CD4-positive, CD25-positive, alpha-beta regulatory T cell (primary cell): ENCODE data around the gene PTTG1. TPM values are rescaled to one million over a fixed set of nuclear protein-coding genes. Genes with fewer than 3 reads are reported as not detected.

Experiments used
- ATAC-seq, 2 donors: fragments of 150-1000 bp; cut with Tn5 transposase; one replicate each; pipeline ENCODE4 v1.10.0; 2021; ENCODE audit warnings: low read depth in 2 of 2, moderate number of reproducible peaks in 2 of 2, moderate library complexity in 1 of 2
- DNase-seq, 3 donors: peaks; one replicate each; pipeline versions ENCODE4 v3.0.0 to v3.0.0-alpha.2; 2012 to 2022; ENCODE audit warnings: mixed read lengths in 1 of 3
- H3K27ac ChIP-seq: one replicate; pipeline ENCODE4 v1.7.0; 2013; ENCODE audit warnings: mild to moderate bottlenecking, low read length; ENCODE audit not compliant: insufficient read depth, poor library complexity, severe bottlenecking
- H3K27me3 ChIP-seq: one replicate; pipeline ENCODE4 v1.7.0; 2013; ENCODE audit warnings: low read length; ENCODE audit not compliant: control insufficient read depth, insufficient read depth
- H3K36me3 ChIP-seq: one replicate; pipeline ENCODE4 v1.7.0; 2013; ENCODE audit warnings: mild to moderate bottlenecking, low read length, moderate library complexity; ENCODE audit not compliant: control insufficient read depth, insufficient read depth
- H3K4me1 ChIP-seq: 2 replicates; pipeline ENCODE4 v1.7.0; 2013; ENCODE audit warnings: mild to moderate bottlenecking, low read length; ENCODE audit not compliant: insufficient read depth, control insufficient read depth, poor library complexity, severe bottlenecking
- H3K4me3 ChIP-seq: one replicate; pipeline ENCODE4 v1.7.0; 2013; ENCODE audit warnings: low read depth, mild to moderate bottlenecking, low read length, moderate library complexity
- H3K9me3 ChIP-seq, 2 experiments: 1 replicate in 1 of 2; 2 replicates in 1 of 2; pipeline ENCODE4 v1.7.0; 2013; ENCODE audit warnings: low read length in 2 of 2, mild to moderate bottlenecking in 1 of 2, moderate library complexity in 1 of 2; ENCODE audit not compliant: control insufficient read depth in 2 of 2
- H3K27ac Mint-ChIP-seq, 3 donors: one replicate each; pipeline ENCODE4 v1.8.0; 2020 to 2022; ENCODE audit warnings: mild to moderate bottlenecking in 3 of 3, mixed read lengths in 3 of 3, moderate library complexity in 2 of 3
- H3K27me3 Mint-ChIP-seq: one replicate; pipeline ENCODE4 v1.8.0; 2022; ENCODE audit warnings: mild to moderate bottlenecking, mixed read lengths
- H3K36me3 Mint-ChIP-seq: one replicate; pipeline ENCODE4 v1.8.0; 2020; ENCODE audit warnings: mixed read lengths
- H3K4me1 Mint-ChIP-seq, 4 donors: one replicate each; pipeline ENCODE4 v1.8.0; 2020 to 2022; ENCODE audit warnings: mixed read lengths in 4 of 4, mild to moderate bottlenecking in 1 of 4
- H3K4me3 Mint-ChIP-seq, 4 donors: one replicate each; pipeline ENCODE4 v1.8.0; 2020 to 2022; ENCODE audit warnings: mild to moderate bottlenecking in 4 of 4, mixed read lengths in 4 of 4, moderate library complexity in 3 of 4
- H3K9me3 Mint-ChIP-seq, 7 donors: one replicate each; pipeline ENCODE4 v1.8.0; 2020 to 2022; ENCODE audit warnings: mixed read lengths in 7 of 7, mild to moderate bottlenecking in 3 of 7, moderate library complexity in 2 of 7
- polyA plus RNA-seq, 4 donors: library from polyadenylated mRNA; unstranded; fragments of 300-500 nt; fragmentation: Illumina TruSeq; gene quantifications; one replicate each; pipeline ENCODE4 v1.2.3, GENCODE V29; 2021
- total RNA-seq: library from RNA; stranded (reverse); gene quantifications from one replicate; pipeline ENCODE4 v1.2.3, GENCODE V29; 2022

PTTG1 gene
- total RNA-seq (44.5 TPM), polyA plus RNA-seq (100 to 1,000 TPM in 3 of 4 donors, 10 to 100 TPM in 1; 87.8 to 148 (median 108) TPM)

- H3K4me1 Mint-ChIP-seq: peaks cover 56 to 89% (median 69%) of the 10 kb centered on the region in 4 donors
- no peaks in the 10 kb centered on the region for H3K36me3 Mint-ChIP-seq
- Histone ChIP-seq H3K27me3 (no peaks in the 10 kb centered on the region), H3K4me1 (peaks cover 76% of the 10 kb centered on the region), H3K9me3 (no peaks in the 10 kb centered on the region), H3K27ac (peak within 1 kb of the TSS; percentile 88), H3K4me3 (peak within 1 kb of the TSS; percentile 92), H3K36me3 (no peaks in the 10 kb centered on the region)
- H3K4me3 Mint-ChIP-seq: peak within 1 kb of the TSS; percentile 96 to 97 (median 96)
- DNase-seq (peak; percentile 88 to 98 (median 90)), ATAC-seq (peak; percentile 72 to 77)
- H3K9me3 Mint-ChIP-seq: no peaks in the 10 kb centered on the region
- peaks cover 5% of the 10 kb centered on the region for H3K27me3 Mint-ChIP-seq
- H3K27ac Mint-ChIP-seq: peak within 1 kb of the TSS; percentile 91 to 97 (median 96)
Measured at GRCh38 chr5:160421625-160422258, at the start of gene PTTG1. PTTG1 (plus strand) TSS chr5:160421855; CDS start chr5:160422313, 458 bp downstream.

- no peaks in the 10 kb centered on the region for H3K36me3 Mint-ChIP-seq
- peaks cover 0 to 7% (median 0%) of the 10 kb centered on the region in 4 donors for H3K4me1 Mint-ChIP-seq
- H3K4me3 ChIP-seq: no peak overlapping the region
- H3K27ac Mint-ChIP-seq: no peak overlapping the region
- H3K4me3 Mint-ChIP-seq: no peak overlapping the region
- no peaks in the 10 kb centered on the region for H3K9me3 Mint-ChIP-seq
- peaks cover 2% of the 10 kb centered on the region for H3K4me1 ChIP-seq
- no peak overlapping the region for H3K27ac ChIP-seq
- DNase-seq (no peak), ATAC-seq (no peak)
- peaks cover 39% of the 10 kb centered on the region for H3K27me3 ChIP-seq
- no peaks in the 10 kb centered on the region for H3K36me3 ChIP-seq
- peaks cover 54% of the 10 kb centered on the region for H3K27me3 Mint-ChIP-seq
- H3K9me3 ChIP-seq: no peaks in the 10 kb centered on the region
Measured at GRCh38 chr5:160375166-160375565, 46.5 kb upstream of the PTTG1 start.

GRCh38 chr5:160375701-160376100 is 46.0 kb upstream of the PTTG1 start:
- no peaks in the 10 kb centered on the region for H3K9me3 ChIP-seq
- Mint-ChIP-seq H3K9me3 (no peaks in the 10 kb centered on the region), H3K4me3 (no peak overlapping the region), H3K36me3 (no peaks in the 10 kb centered on the region), H3K27ac (no peak overlapping the region), H3K4me1 (peaks cover 0 to 5% (median 0%) of the 10 kb centered on the region in 4 donors), H3K27me3 (peaks cover 56% of the 10 kb centered on the region)
- H3K27me3 ChIP-seq: peaks cover 40% of the 10 kb centered on the region
- no peak for DNase-seq
- no peak overlapping the region for H3K4me3 ChIP-seq
- ATAC-seq: no peak
- no peaks in the 10 kb centered on the region for H3K36me3 ChIP-seq
- no peaks in the 10 kb centered on the region for H3K4me1 ChIP-seq
- H3K27ac ChIP-seq: no peak overlapping the region

- Mint-ChIP-seq H3K9me3 (no peaks in the 10 kb centered on the region), H3K4me3 (no peak overlapping the region), H3K27me3 (peaks cover 49% of the 10 kb centered on the region), H3K36me3 (no peaks in the 10 kb centered on the region), H3K4me1 (no peaks in the 10 kb centered on the region), H3K27ac (no peak overlapping the region)
- DNase-seq (no peak), ATAC-seq (no peak)
- Histone ChIP-seq H3K27ac (no peak overlapping the region), H3K4me1 (no peaks in the 10 kb centered on the region), H3K9me3 (no peaks in the 10 kb centered on the region), H3K27me3 (peaks cover 35% of the 10 kb centered on the region), H3K4me3 (no peak overlapping the region), H3K36me3 (no peaks in the 10 kb centered on the region)
Measured at GRCh38 chr5:160376416-160376815, 45.2 kb upstream of the PTTG1 start.

- Mint-ChIP-seq H3K36me3 (no peaks in the 10 kb centered on the region), H3K4me3 (no peak overlapping the region), H3K27ac (no peak overlapping the region), H3K27me3 (peaks cover 36% of the 10 kb centered on the region), H3K4me1 (no peaks in the 10 kb centered on the region), H3K9me3 (no peaks in the 10 kb centered on the region)
- Histone ChIP-seq H3K4me3 (no peak overlapping the region), H3K9me3 (no peaks in the 10 kb centered on the region), H3K27ac (no peak overlapping the region), H3K4me1 (no peaks in the 10 kb centered on the region), H3K27me3 (peaks cover 28% of the 10 kb centered on the region), H3K36me3 (no peaks in the 10 kb centered on the region)
- ATAC-seq (no peak), DNase-seq (no peak)
Measured at GRCh38 chr5:160377651-160378050, 44.0 kb upstream of the PTTG1 start.

- no peak overlapping the region for H3K27ac Mint-ChIP-seq
- DNase-seq: no peak
- no peaks in the 10 kb centered on the region for H3K9me3 ChIP-seq
- peaks cover 24% of the 10 kb centered on the region for H3K27me3 ChIP-seq
- no peaks in the 10 kb centered on the region for H3K9me3 Mint-ChIP-seq
- H3K27ac ChIP-seq: no peak overlapping the region
- H3K4me3 Mint-ChIP-seq: no peak overlapping the region
- H3K36me3 Mint-ChIP-seq: no peaks in the 10 kb centered on the region
- H3K27me3 Mint-ChIP-seq: peaks cover 34% of the 10 kb centered on the region
- no peaks in the 10 kb centered on the region for H3K4me1 Mint-ChIP-seq
- ATAC-seq: no peak
- H3K36me3 ChIP-seq: no peaks in the 10 kb centered on the region
- no peak overlapping the region for H3K4me3 ChIP-seq
- H3K4me1 ChIP-seq: no peaks in the 10 kb centered on the region
Measured at GRCh38 chr5:160378330-160378729, 43.3 kb upstream of the PTTG1 start.

- DNase-seq: no peak
- Mint-ChIP-seq H3K4me3 (no peak overlapping the region), H3K9me3 (peaks cover 0 to 3% (median 0%) of the 10 kb centered on the region in 7 donors), H3K36me3 (no peaks in the 10 kb centered on the region), H3K27ac (no peak overlapping the region), H3K4me1 (no peaks in the 10 kb centered on the region), H3K27me3 (peaks cover 33% of the 10 kb centered on the region)
- H3K27me3 ChIP-seq: peaks cover 20% of the 10 kb centered on the region
- no peak overlapping the region for H3K4me3 ChIP-seq
- no peak overlapping the region for H3K27ac ChIP-seq
- no peaks in the 10 kb centered on the region for H3K4me1 ChIP-seq
- no peak for ATAC-seq
- H3K36me3 ChIP-seq: no peaks in the 10 kb centered on the region
- no peaks in the 10 kb centered on the region for H3K9me3 ChIP-seq
Measured at GRCh38 chr5:160379511-160379910, 42.1 kb upstream of the PTTG1 start.

GRCh38 chr5:160380041-160380440 is 41.6 kb upstream of the PTTG1 start:
- Mint-ChIP-seq H3K27ac (no peak overlapping the region), H3K36me3 (no peaks in the 10 kb centered on the region), H3K4me3 (no peak overlapping the region), H3K27me3 (peaks cover 28% of the 10 kb centered on the region), H3K9me3 (peaks cover 0 to 5% (median 0%) of the 10 kb centered on the region in 7 donors), H3K4me1 (no peaks in the 10 kb centered on the region)
- Histone ChIP-seq H3K27me3 (peaks cover 17% of the 10 kb centered on the region), H3K27ac (no peak overlapping the region), H3K4me1 (no peaks in the 10 kb centered on the region), H3K4me3 (no peak overlapping the region), H3K36me3 (no peaks in the 10 kb centered on the region), H3K9me3 (no peaks in the 10 kb centered on the region)
- ATAC-seq (no peak), DNase-seq (no peak)
